ENCODE measurements around the gene BHLHE40. TPM values are rescaled to one million over a fixed set of nuclear protein-coding genes. Genes with fewer than 3 reads are reported as not detected.

Gene BHLHE40
- total and polyA plus RNA-seq, 10 of the 15 experiments (the other 5 are each of a cell fraction or from before 2014, with no cell fraction given) = 25.2 to 106 (median 51.4) TPM

DNA sequence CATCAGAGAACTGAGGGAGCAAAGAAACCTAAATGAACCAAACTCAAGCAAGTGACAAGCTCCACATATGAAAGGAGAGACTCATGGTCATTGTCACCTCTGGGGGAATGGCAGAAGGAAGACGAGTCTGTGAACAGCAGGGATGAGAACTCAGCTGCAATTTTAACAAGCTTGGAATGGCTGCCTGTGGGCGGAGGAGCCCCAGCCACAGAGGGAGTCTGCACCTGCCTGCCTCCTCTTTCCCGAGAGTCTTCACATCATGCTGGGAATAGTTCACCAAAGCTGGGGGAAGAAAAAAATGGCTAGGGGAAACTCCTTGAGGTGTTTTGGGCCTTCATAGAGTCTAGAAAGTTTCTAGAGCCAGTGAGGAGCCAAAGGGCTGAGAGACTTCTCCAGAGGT is 21.3 kb upstream of the BHLHE40 start (continued):
- TF ChIP-seq SKIL (IDR thresholded peaks at IDR 0.05; ENCODE audit: low read depth, poor library complexity, severe bottlenecking) (no peak), PAX8 (IDR thresholded peaks at IDR 0.05) (no peak), GATAD2B (conservative IDR thresholded peaks at IDR 0.05; ENCODE audit: low read depth) (no peak), ZBTB4 (CRISPR knock-in tag; IDR thresholded peaks at IDR 0.05) (no peak), MEF2B (IDR thresholded peaks at IDR 0.05; ENCODE audit: partially characterized antibody, poor library complexity, severe bottlenecking) (no peak), POLR2A (IDR thresholded peaks at IDR 0.05; ENCODE audit: low read depth, low read length) (no peak), HDGF (IDR thresholded peaks at IDR 0.05) (no peak)
- TF ChIP-seq, protein P1, sequence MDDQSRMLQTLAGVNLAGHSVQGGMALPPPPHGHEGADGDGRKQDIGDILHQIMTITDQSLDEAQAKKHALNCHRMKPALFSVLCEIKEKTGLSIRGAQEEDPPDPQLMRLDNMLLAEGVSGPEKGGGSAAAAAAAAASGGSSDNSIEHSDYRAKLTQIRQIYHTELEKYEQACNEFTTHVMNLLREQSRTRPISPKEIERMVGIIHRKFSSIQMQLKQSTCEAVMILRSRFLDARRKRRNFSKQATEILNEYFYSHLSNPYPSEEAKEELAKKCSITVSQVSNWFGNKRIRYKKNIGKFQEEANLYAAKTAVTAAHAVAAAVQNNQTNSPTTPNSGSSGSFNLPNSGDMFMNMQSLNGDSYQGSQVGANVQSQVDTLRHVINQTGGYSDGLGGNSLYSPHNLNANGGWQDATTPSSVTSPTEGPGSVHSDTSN (IDR thresholded peaks at IDR 0.05; ENCODE audit: insufficient replicate concordance, low read depth, low read length) = no peak
- TF ChIP-seq, protein P2, sequence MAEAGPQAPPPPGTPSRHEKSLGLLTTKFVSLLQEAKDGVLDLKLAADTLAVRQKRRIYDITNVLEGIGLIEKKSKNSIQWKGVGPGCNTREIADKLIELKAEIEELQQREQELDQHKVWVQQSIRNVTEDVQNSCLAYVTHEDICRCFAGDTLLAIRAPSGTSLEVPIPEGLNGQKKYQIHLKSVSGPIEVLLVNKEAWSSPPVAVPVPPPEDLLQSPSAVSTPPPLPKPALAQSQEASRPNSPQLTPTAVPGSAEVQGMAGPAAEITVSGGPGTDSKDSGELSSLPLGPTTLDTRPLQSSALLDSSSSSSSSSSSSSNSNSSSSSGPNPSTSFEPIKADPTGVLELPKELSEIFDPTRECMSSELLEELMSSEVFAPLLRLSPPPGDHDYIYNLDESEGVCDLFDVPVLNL (IDR thresholded peaks at IDR 0.05; ENCODE audit: low read depth, low read length) = no peak

All from GM12878 (cell line).